CD1c-positive myeloid dendritic cell (primary cell): Measurements from ENCODE around the gene ITSN2.
"Not testable (repeated sequence)": the region's sequence is repeated elsewhere in the genome, so short reads cannot be mapped to it uniquely, and the experiment has no call there.

Experiments used
- DNase-seq: peaks from one replicate; pipeline ENCODE4 v3.0.0-alpha.2; 2016; ENCODE audit errors: extremely low spot score

Gene ITSN2

GRCh38 chr2:24363301-24363700, 3.0 kb upstream of the ITSN2 start:
- DNase-seq, result peak; percentile 52

DNA sequence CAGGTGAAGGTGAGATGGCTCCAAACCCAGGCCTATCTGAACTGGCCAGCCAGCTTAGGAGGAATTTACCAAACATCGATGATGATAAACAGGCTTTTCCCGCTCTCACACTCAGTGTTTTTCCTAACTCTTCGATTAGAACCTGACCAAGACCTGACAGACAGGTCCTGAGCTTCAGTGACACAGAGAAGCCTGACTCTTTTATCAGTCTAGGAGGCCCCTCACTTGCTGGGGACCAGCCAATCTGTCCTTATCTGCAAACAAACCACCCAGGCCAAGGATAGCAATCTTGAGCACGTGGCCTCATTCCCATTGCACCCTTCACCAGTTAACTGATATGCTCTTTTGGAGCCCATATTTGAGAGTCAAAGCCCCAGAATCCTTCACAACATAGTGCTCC, 1.9 kb upstream of the ITSN2 start:
- DNase-seq, result no peak

DNA sequence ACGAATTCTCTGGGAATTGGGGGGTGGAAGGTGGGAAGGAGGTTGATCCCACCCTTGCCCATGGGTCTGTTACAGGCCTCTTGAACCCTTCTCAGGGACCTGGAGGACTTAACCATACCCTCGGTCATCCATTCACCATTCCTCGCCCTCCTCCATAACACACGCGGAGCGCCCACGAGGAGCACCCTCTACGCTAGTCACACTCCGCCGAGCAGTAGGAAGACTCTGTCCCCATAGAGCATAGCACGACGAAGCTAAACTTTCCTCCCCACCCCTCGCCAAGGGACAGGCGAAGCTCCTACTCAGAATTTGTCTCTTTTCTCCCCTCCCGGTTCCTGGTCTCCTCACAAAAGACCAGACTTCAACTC, 611 bp upstream of the ITSN2 start:
- no peak for DNase-seq

DNA sequence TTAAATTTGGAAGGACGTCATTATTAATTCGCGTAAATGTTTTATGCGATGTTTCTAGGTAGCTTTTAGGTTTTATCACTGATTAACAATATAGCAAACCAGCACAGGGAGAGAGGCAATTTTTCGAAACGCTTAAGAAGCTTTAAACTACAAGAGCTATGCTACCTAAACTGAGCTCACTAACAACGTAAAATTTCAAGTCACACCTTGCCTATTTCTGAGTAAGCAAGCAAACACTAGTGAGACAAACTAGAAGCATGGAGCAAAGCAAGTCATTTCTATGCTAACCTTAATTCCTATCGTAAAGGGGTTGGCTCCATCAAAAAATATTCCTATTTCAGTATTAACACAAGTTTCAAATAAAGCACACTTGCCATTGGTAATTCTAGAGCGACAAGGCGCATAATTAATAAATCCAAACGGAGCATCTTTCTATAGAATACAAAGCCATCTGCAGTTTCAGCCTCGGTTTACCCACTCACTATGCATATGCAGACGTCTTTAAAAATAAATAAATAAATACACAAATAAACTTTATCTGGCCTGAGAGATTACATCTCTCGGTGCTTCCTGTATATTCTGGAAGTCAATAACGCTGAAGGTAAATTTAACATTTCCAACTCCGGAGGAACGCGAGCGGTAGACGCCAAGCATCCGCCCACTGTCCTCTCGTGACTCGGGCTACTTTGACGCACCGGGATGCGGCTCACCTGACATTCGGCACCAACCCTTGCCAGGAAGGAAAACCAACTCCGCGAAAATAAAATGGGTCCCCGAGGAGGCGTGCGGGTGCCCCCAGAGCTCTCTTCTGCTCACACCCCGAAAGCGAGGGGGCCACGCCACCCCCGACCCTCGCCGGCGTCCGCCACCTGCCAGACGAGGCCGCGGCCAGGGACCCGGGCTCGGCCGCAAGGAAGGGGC, 947 bp downstream of the ITSN2 start:
- DNase-seq, result peak; percentile 59

DNA sequence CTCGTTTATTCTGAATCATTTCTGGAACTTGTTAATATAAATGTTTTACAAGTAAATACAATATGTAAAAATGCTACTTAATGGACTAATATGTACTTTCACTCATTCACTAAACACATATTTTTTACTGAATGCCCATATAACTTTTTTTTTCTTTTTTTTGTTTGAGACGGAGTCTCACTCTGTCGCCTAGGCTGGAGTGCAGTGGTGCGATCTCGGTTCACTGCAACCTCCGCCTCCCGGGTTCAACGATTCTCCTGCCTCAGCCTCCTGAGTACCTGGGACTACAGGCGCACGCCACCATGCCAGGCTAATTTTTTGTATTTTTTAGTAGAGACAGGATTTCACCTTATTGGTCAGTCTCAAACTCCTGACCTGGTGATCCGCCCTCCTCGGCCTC, 2.6 kb downstream of the ITSN2 start:
- DNase-seq, result not testable (repeated sequence)

GRCh38 chr2:24357115-24357514, 3.2 kb downstream of the ITSN2 start:
- DNase-seq, result not testable (repeated sequence)

- peak; percentile 59 for DNase-seq
These were observed 5.4 kb downstream of the ITSN2 start for GRCh38 chr2:24354957-24355356.

DNA sequence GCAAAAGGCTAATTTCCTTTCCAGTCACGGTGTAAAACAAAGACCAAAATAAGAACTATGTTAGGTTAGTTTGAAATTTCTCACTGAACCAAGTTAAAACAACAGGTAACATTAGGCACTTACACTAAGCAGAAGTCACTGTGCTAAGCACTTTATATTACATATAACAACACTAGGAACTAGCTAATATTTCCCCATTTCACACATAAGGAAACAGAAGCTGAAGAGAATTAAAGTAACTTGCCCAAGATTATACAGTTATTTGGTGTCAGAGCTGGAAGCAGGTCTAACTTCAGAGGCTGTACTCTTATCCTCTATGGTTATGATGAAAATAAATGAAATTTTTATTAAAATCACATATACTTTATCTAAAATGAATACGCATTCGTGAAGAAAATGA, 5.9 kb downstream of the ITSN2 start:
- DNase-seq, result peak; percentile 48

- no peak for DNase-seq
These were observed 6.4 kb downstream of the ITSN2 start for GRCh38 chr2:24353973-24354372.

DNA sequence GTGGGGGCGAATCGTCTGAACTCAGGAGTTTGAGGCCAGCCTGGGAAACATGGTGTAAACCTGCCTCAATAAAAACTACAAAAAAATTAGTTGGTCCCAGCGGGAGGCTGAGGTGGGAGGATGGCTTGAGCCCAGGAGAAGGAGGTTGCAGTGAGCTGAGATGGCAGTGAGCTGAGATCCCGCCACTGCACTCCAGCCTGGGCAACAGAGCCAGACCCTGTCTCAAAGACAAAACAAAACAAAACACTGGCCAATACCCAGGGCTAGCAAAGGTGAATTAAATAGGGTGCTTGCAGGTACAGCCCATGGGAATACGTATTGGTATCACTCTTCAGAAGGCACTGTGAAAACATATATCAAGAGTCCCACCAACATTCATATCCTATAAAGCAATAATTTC, 7.0 kb downstream of the ITSN2 start:
- no peak for DNase-seq

DNA sequence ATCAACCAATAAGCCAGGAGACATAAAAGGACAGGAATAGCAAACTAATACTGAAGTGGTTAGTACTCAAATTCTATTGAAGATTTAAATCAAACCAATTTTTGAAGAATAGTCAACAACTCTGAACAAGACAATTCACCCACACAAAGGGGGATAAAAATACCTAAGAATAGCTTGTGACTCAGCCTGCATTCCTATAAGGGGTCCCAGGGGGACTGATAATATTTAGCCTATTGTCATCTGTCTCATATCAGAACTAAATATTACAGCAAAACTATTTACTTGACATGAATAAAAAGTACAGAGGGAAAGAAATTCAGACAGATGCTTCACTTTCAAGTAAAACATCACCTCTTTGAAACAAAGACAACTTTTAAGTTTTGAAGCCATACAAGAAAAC, 7.7 kb downstream of the ITSN2 start:
- no peak for DNase-seq

GRCh38 chr2:24351981-24352380, 8.4 kb downstream of the ITSN2 start:
- no peak for DNase-seq

DNA sequence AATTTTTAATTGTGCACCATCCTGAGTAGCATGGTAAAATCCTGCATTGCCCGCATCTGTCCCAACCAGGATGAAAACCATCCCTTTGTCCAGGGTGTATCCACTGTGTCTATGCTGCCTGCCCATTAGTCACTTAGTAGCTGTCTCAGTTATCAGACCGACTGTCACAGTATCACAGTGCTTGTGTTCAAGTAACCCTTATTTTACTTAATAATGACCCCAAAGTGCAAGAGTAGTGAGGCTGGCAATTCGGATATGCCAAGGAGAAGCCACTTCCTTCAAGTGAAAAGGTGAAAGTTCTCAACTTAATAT, 8.8 kb downstream of the ITSN2 start:
- DNase-seq, result no peak

- DNase-seq, result no peak
These were observed 9.3 kb downstream of the ITSN2 start for GRCh38 chr2:24350826-24351626.

- DNase-seq, result no peak
These were observed 11.2 kb downstream of the ITSN2 start for GRCh38 chr2:24349097-24349496.

- no peak for DNase-seq
These were observed 14.4 kb downstream of the ITSN2 start for GRCh38 chr2:24345937-24346336.

- DNase-seq, result peak; percentile 56
These were observed 17.0 kb downstream of the ITSN2 start for GRCh38 chr2:24343225-24343882.

DNA sequence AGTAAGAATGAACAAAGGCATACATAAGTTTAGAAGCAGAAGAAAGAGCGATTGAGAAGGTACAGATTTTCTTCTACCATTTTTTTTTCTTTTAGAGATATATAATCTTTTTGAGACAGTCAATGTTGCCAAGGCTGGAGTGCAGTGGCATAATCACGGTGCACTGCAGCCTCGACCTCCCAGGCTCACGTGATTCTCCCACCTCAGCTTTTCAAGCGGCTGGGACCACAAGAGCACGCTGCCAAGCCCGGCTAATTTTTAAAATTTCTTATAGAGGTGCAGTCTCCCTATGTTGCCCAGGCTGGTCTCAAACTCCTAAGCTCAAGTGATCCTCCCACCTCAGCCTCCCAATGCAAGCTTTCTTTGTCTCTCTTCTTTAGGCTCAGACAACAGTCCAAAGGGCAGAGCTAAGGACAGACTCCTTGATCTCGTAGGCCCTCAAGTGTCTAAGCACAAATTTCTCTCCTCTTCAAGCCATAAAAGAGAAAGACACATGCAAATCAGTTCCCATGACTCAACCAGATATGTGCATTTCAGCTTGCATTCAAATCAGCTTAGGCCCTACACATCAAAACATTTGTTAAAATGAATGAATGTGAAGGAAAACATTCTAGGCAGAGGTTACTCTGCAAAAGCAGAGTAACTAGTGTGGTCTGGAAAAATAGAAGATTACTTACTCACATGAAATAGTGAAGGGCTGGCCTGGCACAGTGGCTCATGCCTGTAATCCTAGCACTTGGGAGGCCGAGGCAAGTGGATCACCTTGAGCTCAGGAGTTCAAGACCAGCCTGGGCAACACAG, 18.0 kb downstream of the ITSN2 start:
- no peak for DNase-seq

DNA sequence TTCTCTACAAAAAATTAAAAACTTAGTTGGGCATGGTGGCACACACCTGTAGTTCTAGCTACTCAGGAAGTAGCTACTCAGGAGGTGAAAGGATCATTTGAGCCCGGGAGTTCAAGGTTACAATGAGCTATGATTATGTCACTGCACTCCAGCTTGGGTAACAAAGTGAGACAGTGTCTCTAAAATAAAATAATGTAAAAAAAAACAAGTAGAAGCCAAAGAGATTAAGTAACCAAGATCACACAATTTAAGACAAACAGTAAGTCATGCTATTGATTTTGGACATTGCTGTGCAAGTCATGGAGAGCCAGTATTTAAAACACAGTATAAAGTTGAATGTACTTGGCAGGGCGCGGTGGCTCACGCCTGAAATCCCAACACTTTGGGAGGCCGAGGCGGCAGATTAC, 20.5 kb downstream of the ITSN2 start:
- DNase-seq, result no peak

DNA sequence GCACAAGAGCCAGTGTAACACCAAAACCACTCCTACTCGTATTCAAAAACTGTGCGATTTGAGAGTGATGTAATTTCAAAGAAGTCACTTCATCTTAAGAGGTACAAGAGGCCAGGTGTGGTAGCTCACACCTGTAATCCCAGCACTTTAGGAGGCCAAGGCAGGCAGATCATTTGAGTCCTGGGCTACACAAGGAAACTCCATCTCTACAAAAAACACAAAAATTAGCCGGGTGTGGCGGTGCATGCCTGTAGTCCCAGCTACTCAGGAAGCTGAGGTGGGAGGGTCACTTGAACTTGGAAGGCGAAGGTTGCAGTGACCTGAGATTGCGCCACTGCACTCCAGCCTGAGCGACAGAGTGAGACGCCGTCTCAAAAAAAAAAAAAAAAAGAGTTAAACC, 21.2 kb downstream of the ITSN2 start:
- DNase-seq, result not testable (repeated sequence)

DNA sequence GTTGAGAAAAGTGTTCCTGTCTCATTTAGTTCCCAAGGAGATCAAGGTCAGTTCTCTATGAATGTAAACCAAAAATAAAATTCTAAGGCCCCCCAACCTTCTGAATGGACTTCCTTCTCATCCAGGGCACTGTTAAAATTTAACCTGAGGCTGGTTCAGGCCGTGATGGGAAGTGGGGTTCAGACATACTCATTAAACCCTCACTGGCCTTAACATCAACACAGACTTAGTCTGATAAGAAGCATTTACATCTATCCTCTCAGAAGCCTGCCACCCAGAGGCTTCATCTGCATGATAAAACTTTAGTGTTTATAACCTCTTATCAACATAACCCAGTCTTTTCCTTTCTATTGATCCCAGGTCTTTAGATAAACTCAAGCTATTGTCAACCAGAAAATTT, 22.4 kb downstream of the ITSN2 start:
- no peak for DNase-seq

- DNase-seq, result no peak
These were observed 23.5 kb downstream of the ITSN2 start for GRCh38 chr2:24336811-24337210.
